Measurements from ENCODE around the gene PANK4.
A peak's percentile ranks its signal among the peaks of the same experiment; 100 is the strongest.
"Not testable (repeated sequence)": the region's sequence is repeated elsewhere in the genome, so short reads cannot be mapped to it uniquely, and the experiment has no call there.

Gene PANK4

DNA sequence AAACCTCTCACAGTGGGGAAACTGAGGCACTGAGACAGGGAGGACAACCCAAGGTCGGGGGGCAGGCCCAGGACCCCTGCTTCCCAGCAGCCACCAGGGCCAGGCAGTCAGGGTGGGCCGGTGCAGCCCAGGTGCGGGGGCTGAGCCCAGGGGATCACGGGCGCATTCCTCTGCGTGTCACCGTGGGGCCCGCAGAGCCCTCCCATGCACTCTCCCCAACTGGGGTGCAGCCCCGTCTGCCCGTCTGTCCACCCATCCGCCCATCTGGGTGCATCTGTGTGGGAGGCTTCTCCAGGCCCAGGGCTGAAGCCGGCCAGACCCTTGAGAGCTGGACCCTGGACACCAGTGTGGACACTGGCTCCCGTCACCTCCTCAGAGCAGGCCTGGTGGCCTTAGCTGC lies 53.2 kb downstream of the PANK4 start:
- DNase-seq: no peak

DNA sequence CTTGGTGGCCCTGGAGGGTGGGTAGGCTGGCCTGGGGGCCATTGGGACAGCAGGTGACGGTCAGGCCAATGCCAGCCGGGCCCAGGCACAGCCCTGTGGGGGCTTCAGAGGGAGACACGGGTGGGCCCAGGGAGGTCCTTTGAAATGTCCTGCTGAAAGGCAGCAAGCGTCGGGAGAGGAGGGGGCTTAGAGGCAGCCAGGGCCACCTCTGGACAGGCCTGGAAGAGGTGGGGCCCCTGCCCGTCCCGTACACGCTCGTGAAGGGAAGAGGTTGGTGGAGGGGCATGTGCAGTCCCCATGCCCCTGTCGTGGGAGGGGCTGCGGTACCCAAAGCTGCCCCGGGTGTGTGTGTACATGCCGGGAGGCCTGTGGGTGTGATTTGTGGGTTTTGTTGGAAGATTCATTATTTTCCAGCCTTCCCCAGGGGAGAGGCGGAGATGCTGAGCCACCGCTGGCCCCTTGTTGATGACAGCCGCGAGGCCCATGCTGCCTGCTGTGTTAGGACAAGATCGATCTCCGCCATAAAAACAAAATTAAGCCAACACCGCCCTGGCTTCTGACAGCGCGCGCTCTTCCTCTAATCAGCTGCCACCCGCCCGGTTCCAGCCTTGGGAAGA lies 53.7 kb downstream of the PANK4 start:
- no peak for DNase-seq

DNA sequence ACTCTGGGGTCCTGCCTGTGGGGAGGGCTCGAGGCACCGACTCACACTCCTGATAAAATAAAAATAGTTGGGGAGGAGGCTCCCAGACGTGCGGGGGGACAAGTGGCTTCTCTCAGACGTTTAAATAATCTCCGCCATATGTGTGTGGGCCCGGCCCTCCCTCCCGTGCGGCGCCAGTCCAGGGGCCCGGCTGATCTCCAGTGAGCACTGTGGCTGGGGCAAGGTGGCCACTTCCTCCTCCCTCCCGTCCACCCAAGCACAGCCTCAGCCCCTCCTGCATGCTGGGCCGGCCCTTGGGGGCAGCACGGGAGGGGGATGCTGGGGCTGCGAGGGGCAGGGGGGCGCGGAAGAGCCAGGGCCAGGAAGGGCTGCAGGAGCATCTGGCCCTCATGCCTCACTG lies 54.3 kb downstream of the PANK4 start:
- no peak for DNase-seq

DNA sequence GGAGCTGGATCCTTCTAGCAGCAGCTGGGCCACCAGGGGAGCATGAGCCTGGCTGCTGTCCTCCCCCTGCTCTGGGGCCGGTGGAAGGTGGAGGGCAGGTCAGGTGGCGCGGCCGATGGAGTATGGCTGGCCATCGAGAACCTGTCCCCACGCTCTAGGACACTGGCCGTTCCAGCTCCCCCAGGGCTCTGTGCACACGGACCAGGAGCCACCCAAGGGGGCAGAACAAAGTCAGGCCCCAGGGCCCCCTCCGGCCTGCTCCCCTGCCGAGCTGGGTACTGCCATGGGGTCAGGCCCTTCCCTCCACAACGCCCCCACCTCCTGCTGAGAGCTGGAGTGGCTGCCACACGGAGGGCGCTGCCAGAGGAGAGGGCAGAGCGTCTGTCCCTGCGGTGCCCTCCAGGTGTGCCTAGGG lies 54.8 kb downstream of the PANK4 start:
- DNase-seq: no peak

DNA sequence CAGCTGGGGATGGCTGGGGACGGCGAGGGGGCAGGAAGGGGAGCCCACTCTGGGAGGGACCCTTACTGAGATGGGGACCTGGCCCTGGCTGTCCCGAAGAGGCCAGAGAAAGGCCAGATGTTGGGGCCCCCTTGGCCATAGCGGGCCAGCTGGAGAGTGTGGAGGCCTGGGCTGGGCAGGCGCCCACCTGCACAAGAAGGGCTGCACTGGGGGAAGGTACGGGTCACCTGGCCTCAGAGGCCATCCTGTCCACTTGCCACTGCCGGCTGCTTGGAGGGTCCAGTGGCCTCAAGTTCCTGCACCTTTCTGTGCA lies 55.3 kb downstream of the PANK4 start:
- no peak for DNase-seq

DNA sequence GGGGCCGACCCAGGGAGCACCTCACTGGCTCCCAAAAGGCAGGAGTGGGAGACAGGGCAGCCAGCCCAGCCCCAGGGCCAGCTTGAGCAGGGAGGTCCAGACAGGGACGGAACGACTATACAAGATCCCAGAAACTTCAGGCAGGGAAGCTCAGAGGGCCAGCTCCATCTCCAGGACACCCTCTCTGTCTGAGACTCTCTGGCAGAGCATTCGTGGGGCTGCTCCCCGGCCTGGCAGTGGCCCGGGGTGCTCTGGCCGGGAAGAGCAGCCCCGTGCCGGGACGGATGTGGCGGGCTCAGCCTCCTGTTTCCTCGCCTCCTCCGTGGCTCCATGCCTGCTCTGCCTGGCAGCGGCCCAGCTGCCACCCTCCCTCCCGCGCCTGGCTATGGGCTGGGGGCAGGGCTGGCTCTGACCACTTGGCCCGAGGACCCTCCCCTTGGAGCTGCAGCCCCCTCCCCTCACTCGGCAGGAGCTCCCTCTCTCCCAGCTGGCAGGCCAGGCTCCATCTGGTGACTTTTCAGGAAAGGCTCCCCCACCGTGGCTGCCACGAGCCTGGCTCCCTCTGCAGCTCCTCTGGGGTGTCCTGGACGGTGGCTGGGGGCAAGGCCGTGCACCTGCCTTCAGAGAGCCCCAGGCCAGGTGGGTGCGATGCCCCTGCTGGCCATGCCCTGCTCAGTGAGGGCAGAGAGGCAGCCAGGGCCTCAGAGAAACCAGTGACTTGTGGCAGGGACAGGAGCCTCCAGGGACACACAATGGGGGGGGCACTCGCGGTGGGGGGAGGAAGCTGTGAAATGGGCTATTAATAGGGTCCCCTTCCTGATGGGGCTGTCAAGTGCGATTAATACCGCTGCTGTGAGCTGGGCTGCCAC lies 55.9 kb downstream of the PANK4 start:
- DNase-seq: no peak

DNA sequence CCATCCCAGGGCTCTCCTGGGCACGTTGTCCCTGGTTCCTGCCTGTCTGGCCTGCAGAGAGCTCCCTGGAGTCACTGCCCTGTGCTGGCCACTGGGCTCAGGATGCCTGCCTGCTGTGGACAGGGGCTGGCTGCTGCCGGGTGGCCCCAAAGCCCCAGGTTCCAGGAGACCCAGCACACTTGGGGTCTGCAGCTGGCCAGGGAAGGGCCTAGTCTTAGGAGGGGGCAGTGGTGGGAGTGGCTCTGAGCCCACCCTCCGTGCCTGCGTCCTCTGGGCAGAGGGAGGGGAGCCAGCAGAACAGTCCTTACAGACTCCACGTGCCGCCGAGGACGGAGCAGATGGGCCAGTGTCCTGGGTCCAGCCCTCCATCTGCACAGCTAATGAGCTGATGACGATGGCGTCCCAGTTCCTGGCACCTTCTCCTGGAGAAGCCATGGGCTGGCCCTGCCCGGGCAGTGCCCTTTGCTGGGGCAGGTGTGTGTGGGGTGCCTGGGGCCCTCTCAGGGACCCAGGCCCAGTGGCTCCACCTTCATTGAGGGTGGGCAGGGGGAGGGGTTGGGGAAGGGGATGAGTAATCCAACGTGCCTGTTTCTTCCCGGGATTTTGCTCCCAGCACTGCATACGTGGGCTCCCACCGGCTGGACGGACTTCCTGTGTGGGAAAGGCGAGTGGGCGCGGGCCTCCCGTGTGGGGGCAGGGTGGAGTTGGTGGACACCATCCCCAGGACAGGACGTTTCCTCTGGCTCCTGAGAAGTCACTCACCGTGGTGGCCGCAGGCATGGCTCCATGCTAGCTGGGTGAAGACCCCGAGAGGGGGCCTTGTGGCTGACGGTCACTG lies 57.1 kb downstream of the PANK4 start:
- no peak for DNase-seq

DNA sequence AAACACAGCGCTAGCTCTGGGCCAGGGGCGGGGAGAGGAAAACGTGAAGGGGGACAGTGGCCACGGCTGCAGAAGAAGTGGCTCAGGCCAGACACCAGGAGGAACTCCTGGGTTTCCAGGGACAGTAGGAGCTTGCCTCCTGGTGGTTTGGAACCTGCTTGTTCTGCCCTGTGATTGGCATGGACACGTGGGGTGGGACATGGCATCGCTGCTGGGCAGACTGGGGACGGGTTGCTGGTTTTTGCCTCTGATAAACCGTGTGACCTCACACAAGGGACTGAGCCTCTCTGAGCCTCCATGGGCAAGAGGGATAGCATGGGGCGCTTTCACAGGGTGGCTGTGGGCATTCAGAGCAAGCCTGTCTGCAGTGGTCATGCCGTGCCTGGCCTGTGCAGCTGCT lies 57.9 kb downstream of the PANK4 start:
- no peak for DNase-seq

DNA sequence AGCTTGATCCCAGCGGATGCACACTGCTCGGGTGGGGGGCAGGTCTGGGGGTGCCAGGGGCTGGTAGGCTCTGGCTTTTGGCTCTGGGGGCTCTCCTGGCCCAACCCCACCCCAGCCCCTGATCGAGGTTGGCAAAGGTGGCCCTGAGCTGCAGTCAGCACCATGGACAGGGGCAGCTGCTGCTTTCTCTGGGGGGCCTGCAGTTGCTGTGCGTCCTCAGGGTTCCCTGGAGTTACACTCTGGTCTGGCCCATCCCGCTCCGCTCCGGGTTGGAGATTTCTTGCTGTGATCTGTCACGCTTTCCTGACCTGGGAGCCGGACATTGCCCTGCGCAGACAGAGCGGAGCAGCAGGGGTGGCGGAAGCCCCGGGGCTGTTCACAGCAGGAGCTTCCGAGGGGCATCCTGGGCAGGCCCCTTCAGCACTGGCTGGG lies 58.3 kb downstream of the PANK4 start:
- no peak for DNase-seq

DNA sequence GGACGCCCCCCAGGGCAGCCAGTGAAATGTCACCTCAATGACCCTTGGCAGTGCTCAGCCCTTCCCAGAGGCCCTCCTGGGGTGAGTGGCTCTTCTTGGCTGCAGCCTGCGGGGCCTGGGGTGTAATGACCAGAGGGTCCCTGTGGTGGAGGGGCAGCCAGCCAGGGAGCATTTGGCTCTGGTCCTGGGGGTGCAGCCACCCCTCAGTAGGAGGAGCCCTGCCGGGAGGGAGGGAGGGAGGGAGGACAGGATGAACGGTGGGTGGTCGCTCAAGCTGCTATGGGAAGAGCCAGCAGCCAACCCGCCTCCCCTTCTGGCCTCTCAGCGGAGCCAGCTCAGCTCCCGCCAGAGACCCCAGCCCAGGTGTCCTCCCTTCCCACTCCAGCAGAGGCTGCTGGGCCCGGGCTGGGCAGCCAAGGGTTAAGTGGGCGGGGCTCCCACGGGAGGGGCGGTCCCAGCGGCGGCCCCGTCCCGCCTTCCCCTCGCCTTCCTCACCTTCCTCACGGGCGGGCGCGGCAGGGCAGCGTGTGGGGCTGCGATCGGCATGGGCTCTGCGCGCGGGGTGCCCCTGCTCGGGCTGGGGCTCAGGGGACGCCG lies 59.3 kb downstream of the PANK4 start:
- no peak for DNase-seq

DNA sequence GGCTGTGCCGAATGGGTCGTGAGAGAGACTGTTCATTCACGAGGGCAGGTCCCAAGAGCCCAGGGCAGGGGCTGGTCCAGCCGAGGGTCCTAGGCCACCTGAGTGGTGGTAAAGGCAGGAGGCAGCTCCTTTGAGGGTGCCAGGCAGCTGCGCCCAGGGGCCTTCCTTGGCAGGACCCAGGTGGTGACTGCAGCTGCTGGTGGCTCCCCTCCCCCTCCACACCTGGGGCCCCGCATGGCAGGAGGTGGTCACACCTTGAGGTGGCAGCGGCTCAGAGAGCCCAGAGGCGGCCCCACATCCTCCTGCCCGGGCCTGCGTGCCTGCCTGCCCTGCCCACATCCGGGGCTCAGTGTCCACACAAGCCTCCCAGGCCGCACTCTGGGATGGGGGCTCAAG lies 60.1 kb downstream of the PANK4 start:
- no peak for DNase-seq

DNA sequence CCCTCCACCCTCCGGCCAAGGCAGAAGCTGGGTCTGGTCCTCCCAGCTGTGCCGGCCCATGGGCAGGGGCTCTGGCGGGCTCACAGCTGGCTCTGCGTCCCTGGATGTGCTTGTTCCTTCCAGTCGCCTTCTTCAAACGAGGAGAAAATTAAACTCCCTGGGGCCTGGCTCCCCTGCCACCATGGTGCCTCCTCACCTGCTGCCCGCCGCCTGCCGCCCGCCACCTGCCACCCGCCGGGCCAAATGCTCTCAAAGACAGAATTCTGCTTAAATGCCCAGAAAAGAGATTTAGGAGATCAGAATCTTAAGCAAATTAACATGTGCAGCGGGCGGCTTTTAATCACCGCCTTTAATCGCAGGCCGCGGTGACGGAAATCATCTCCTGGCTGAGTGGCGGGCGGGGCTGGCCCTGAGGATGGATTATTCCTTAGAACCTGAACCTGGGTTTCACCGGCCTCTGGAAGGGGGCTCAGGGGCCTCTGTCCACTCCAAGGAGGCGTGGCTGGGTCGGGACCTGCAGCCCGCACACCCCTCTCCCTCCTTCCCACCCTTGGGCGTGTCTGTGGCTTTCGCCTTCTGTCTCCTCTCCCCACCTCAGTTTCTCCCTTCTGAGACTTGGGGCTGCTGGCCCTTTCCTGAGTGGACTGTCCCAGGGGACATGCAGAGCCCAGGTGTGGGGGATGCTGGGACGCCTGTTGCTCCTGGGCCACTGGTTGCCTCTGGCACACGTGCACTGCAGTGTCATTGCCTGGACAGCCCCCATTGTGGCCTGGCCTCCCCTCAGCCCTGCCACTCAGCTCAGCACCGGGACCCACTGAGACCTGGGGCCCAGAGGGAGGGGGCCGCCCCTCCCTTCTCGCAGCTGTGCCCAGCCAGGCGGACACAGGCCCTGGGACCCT lies 60.8 kb downstream of the PANK4 start:
- DNase-seq: peak; percentile 7

DNA sequence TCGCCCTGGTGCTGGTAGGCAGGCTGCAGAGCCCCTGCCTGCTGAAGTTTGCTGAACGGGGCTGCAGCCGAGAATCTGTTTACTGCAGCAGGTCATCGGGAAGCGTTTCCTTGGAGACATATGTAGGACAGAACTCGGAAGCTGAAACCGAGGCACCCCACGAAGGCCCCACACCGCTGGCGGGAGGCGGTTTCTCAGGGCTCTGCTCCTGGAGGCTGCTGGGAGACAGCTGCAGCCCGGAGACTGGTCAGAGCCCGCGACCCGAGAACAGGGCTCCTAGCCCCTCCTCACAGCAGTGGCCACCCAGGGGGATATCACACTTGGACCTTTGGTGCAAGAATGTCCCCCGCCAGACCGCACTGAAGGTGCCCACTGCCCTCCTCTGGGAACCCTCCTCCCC lies 63.0 kb downstream of the PANK4 start:
- no peak for DNase-seq

DNA sequence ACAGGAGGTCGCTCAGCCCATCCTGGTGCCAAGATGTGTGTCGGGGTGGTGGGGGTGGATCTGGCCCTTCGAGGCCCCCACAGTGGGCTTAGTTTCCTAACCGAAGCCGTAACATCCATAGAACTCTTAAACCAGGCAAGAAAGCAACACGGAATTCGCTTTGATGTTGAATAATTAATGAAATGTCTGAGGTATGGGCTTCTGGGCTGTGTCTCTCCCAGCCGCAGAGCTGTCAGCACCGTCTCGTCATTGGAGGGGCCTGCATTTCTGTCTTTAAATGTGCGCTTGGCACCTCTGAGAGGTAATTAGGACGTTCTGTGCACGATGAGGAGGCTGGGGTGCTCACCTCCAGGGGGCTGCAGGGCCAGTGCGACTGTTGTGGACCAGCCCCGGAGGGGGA lies 63.6 kb downstream of the PANK4 start:
- no peak for DNase-seq

DNA sequence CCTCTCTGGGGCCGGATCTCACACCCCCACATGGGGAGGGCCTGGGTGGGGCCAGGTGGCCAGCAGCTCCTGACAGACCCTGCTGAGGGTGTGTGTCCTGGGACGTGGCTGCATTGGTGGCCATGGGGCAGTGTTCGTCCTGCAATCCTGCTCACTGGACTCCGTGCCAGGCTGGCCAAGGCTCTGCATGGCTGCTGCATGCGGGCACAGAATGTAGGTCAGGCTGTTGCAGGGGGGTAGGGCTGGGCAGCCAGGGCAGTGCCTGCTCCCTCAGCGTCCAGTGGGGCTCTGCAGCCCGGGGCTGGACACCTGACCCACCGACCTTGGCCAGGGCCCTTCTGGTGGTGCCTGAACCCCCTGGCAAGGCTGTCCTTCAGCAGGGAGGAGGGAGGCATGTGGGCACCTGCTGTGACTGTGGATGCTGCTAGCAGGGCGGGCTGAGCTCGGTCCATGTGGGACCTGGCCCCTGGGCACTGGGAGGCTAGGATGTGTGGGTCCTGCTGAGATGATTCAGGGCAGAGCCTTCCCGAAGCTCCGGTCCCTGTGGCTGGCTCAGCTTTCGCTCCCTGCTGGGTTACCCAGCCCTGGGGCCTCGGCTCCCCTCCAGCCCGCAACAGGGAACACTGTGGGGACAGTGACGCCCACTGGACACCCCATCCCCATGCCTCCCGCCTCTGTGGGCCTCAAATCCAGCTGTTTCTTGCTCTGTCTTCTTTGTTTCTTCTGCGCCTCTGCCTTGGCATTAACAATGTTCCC lies 65.2 kb downstream of the PANK4 start:
- DNase-seq: no peak

DNA sequence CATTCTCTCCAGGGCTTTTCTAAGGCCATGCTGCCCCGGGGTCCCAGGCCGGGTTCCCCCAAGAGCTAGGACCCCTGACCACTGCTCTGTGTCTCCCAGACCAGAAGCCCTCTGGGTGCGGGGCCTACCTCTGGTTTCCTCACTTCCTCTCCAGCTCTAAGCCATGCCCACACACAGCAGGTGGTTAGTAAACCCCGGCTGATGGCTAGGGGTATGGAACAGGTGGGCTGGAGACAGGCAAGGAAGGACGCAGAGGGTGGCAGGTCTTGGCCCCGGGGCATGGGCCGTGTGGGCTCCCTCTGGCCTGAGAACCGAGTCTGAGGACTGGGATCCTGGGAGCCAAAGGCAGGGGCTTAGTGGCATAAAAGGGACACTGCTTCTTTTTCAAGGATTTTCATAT lies 66.2 kb downstream of the PANK4 start:
- DNase-seq: no peak

DNA sequence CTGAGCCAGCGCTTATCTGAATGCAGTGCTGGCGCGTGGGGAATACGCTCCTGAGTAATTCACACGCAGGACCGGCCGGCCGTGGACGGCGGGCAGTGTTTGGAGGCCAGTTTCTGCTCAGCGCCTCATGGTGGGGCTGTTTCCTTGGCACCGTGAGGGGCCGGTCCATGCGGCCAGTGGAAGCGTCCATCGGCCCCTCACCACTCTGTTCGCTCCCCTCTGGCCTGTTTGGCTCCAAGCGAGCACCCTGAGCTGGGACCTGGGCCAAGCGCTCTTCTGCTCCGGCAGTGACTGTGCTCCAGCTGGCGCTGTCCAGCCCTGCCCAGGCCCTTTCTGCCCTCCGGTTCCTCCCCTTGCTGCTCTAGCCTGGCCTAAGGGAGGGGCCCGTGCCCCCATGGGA lies 66.6 kb downstream of the PANK4 start:
- DNase-seq: no peak

DNA sequence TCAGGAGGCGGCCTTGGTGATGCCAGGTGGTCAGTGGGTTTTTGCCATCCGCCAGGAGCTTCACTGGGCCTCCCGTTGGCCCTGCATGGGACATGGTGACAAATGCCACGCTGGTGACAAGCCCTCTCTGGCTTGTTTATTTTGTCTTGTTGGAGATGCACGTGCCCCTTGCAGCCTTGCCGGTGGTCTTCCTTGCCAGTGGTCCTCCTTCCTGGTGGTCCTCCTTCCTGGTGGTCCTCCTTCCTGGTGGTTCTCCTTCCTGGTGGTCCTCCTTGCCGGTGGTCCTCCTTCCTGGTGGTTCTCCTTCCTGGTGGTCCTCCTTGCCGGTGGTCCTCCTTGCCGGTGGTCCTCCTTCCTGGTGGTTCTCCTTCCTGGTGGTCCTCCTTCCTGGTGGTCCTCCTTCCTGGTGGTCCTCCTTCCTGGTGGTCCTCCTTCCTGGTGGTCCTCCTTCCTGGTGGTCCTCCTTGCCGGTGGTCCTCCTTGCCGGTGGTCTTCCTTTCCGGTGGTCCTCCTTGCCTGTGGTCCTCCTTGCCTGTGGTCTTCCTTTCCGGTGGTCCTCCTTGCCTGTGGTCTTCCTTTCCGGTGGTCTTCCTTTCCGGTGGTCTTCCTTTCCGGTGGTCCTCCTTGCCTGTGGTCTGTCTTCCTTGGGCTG lies 67.2 kb downstream of the PANK4 start:
- not testable (repeated sequence) for DNase-seq

DNA sequence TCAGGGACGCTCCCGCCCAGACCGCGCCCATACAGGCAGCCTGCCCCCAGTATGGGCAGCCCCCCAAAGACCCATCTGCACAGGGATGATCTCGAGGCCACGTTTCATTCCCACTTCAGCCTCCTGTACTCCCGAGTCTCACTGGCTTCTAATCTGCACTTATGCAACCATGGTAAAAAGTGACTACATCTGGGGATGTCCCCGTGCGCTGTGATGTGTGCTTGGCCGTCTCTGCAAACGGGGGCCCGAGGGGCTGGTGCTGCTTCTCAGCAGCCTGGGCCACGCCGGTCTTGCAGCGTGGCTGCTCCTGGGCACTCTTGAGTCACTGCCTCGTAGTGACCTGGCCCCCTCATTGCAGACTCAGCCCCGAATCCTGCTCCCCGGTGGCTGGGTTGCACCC lies 67.7 kb downstream of the PANK4 start:
- DNase-seq: no peak
